Mesendoderm (in vitro differentiated cells): ENCODE measurements around the gene PROC.

ENCODE experiments used
- DNase-seq: peaks from one replicate; pipeline ENCODE4 v3.0.0; 2013
- H2AK5ac ChIP-seq: 2 replicates; pipeline ENCODE4 v1.6.1; 2013; ENCODE audit warnings: low read length, inconsistent platforms
- H2BK120ac ChIP-seq: 2 replicates; pipeline ENCODE4 v1.6.1; 2013; ENCODE audit warnings: low read depth, mild to moderate bottlenecking, low read length, moderate library complexity, mixed read lengths
- H2BK15ac ChIP-seq: replicated peaks from 2 replicates; pipeline ENCODE4 v1.6.1; 2013; ENCODE audit warnings: low read depth, mild to moderate bottlenecking, moderate library complexity
- H2BK5ac ChIP-seq: 2 replicates; pipeline ENCODE4 v1.6.1; 2013; ENCODE audit warnings: low read length, inconsistent platforms
- H3K18ac ChIP-seq: 2 replicates; pipeline ENCODE4 v1.6.1; 2013; ENCODE audit warnings: mild to moderate bottlenecking, low read length, mixed read lengths
- H3K23ac ChIP-seq: one replicate; pipeline ENCODE4 v1.6.1; 2013; ENCODE audit warnings: low read length
- H3K27ac ChIP-seq: 2 replicates; pipeline ENCODE4 v1.5.1; 2013; ENCODE audit warnings: low read depth, mild to moderate bottlenecking, inconsistent platforms, low read length, moderate library complexity
- H3K27me3 ChIP-seq: 2 replicates; pipeline ENCODE4 v1.6.1; 2013; ENCODE audit warnings: low read length, control low read depth, mild to moderate bottlenecking, inconsistent platforms; ENCODE audit not compliant: insufficient read depth, poor library complexity
- H3K36me3 ChIP-seq: 2 replicates; pipeline ENCODE4 v1.6.1; 2013; ENCODE audit warnings: low read length, inconsistent platforms; ENCODE audit not compliant: control insufficient read depth, insufficient read depth
- H3K4ac ChIP-seq: one replicate; pipeline ENCODE4 v1.6.1; 2013; ENCODE audit warnings: low read depth, mild to moderate bottlenecking, low read length, moderate library complexity
- H3K4me1 ChIP-seq: 2 replicates; pipeline ENCODE4 v1.6.1; 2013; ENCODE audit warnings: low read depth, low read length, inconsistent platforms; ENCODE audit not compliant: control insufficient read depth
- H3K4me2 ChIP-seq: 2 replicates; pipeline ENCODE4 v1.6.1; 2013; ENCODE audit warnings: low read length
- H3K4me3 ChIP-seq: 2 replicates; pipeline ENCODE4 v1.5.1; 2013; ENCODE audit warnings: mild to moderate bottlenecking, low read length
- H3K56ac ChIP-seq: one replicate; pipeline ENCODE4 v1.6.1; 2013; ENCODE audit warnings: low read length
- H3K79me1 ChIP-seq: 2 replicates; pipeline ENCODE4 v1.6.1; 2013; ENCODE audit warnings: low read length, inconsistent platforms
- H3K79me2 ChIP-seq: 2 replicates; pipeline ENCODE4 v1.6.1; 2013; ENCODE audit warnings: mild to moderate bottlenecking, low read length; ENCODE audit not compliant: control insufficient read depth, insufficient read depth
- H3K9ac ChIP-seq: 2 replicates; pipeline ENCODE4 v1.6.1; 2013; ENCODE audit warnings: low read length, inconsistent platforms
- H4K5ac ChIP-seq: one replicate; pipeline ENCODE4 v1.6.1; 2013; ENCODE audit warnings: low read length
- H4K8ac ChIP-seq: one replicate; pipeline ENCODE4 v1.6.1; 2013; ENCODE audit warnings: low read depth, mild to moderate bottlenecking, control low read depth, low read length, moderate library complexity
- WGBS: extraction: QIAGEN DNeasy Blood & Tissue Kit; methylation state at CpG from one replicate; pipeline ENCODE4 v1.1.7; 2013; ENCODE audit warnings: low lambda C conversion rate, missing lambda C conversion rate; ENCODE audit not compliant: insufficient coverage; ENCODE audit errors: extremely low coverage; 5-methylcytosine and 5-hydroxymethylcytosine counted together

Gene PROC

DNA sequence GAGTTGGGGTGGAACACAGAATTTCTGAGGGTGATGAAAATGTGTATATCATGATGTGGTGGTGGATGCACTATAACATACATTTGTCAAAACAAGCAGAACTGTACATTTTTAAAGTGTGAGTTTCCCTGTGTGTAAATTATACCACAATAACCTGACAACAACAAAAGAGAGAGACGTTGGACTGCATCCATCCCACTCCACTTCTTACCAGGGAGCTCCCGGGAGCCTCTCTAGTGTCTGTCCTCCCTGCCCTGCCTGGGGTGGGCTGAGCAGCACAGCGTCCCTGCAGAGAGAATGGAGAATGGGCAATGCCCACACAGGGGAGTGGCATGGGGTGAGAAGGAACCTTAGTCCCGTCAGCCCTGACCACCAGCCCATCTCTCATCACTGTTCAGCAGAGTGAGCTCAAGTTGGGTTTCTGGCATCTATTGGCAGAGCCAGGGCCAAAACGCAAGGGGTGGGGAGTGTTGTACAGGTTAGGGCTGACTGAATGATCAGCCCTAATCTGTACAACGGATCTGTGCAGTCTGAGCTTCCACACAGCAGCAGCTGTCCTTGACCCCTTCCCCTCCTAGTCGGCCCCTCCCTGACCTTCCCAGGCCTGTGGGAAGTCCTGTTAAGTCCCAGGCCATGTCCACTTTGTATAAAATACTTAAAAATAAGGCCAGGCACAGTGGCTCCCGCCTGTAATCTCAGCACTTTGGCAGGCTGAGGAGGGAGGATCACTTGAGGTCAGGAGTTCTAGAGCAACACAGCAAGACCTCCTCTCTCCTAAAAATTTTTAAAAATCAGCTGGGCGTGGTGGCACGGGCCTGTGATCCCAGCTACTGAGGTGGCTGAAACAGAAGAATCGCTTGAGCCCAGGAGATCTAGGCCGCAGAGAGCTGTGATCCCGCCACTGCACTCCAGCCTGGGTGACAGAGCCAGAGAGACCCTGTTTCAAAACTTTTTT is 3.3 kb upstream of the PROC start:
- no peak overlapping the region for H3K23ac ChIP-seq
- WGBS = no CpG with 5 or more reads among the region's 13 CpGs

DNA sequence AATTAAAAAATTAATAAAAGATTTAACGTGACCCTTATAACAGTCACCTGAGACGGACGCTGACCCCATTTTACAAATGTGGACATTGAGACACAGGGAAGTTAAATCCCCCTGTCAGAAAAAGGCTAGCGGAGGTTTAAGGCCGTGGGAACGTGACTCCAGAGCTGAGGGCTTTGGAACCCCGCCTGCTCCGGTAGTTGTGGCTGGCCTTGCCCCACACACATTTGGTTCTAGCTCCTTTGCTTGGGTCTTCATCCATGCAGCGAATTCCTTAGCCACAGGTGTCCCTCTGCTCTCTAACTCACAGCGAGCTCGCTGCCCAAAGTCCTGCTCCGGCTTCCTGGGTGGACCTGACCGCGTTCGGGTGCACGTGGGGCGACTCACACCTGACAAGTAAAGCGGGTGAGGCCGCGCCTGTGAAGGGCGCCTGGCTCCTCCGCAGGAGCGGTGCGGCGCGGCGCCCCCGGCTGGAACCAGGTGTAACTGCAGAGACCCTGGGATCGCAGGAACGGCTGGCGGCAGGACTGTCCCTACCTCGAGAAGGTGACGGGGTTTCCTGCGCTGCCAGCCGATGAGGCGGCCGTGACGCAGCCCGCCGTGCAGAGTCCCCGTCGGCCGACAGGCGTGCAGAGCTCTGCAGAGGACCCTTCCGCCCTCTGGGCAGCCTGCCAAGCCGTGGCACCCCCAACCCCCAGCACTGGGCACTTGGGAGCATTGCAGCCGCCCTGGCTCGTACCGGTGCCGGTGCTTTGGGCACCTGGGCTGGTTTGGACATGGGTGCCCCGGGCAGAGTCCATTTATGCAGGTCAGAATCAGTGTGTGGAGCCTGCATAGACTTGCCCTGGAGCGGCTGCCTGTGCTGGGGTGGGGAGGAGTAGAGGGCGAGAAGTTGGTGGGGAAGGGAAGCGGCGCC is 2.4 kb upstream of the PROC start:
- Histone ChIP-seq H2BK15ac (no peak overlapping the region), H4K5ac (no peak overlapping the region), H3K36me3 (no peaks in the 10 kb centered on the region), H2BK5ac (no peak overlapping the region), H3K79me2 (no peaks in the 10 kb centered on the region), H3K23ac (peak overlapping the region; percentile 34), H3K4me3 (no peak overlapping the region), H4K8ac (no peak overlapping the region), H3K79me1 (no peaks in the 10 kb centered on the region), H3K18ac (no peak overlapping the region), H3K27me3 (no peaks in the 10 kb centered on the region), H2AK5ac (no peak overlapping the region), H2BK120ac (no peak overlapping the region), H3K4me1 (no peaks in the 10 kb centered on the region), H3K9ac (peak overlapping the region; percentile 51), H3K27ac (no peak overlapping the region), H3K4ac (no peak overlapping the region), H3K56ac (peak overlapping the region; percentile 72), H3K4me2 (peak overlapping the region; percentile 79)
- WGBS = no CpG with 5 or more reads among the region's 55 CpGs
- DNase-seq = peak; percentile 91

More for the DNA sequence above, 3.3 kb upstream of the PROC start:
- Histone ChIP-seq H3K9ac (no peak overlapping the region), H3K27ac (no peak overlapping the region), H3K18ac (no peak overlapping the region), H3K4me1 (no peaks in the 10 kb centered on the region), H4K8ac (no peak overlapping the region), H3K36me3 (no peaks in the 10 kb centered on the region), H2AK5ac (no peak overlapping the region), H3K4me2 (no peak overlapping the region), H3K56ac (no peak overlapping the region), H3K79me1 (no peaks in the 10 kb centered on the region), H2BK120ac (no peak overlapping the region), H3K4me3 (no peak overlapping the region), H2BK5ac (no peak overlapping the region), H4K5ac (no peak overlapping the region), H3K4ac (no peak overlapping the region), H3K27me3 (no peaks in the 10 kb centered on the region), H3K79me2 (no peaks in the 10 kb centered on the region), H2BK15ac (no peak overlapping the region)
- no peak for DNase-seq

DNA sequence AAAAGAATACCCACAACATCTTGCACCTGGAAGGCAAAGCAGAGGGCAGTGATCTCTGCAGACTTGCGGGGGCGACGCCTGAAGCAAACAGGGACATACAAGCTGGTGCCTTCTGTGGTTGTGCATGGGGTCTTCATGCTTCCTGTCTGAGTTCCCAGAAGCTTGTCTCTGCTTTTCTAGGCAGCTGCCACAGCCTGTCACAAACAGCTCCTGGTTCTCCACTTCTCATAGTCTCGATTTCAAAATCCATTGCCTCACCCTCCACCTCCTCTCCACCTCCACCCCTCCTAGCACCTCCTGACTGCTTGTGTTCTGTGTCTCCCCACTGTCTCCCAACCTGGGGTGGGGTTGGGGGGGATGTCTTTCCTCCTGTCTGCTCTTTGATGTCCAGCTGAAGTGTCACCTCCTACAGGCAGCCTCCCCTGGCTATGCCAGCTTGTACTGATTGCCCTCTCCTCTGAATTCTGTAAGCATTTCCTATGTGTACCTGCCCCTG is 1.7 kb upstream of the PROC start:
- Histone ChIP-seq H3K4me2 (no peak overlapping the region), H3K4me3 (no peak overlapping the region), H3K79me1 (no peaks in the 10 kb centered on the region), H3K27ac (no peak overlapping the region), H3K27me3 (no peaks in the 10 kb centered on the region), H3K36me3 (no peaks in the 10 kb centered on the region), H3K4me1 (no peaks in the 10 kb centered on the region), H2BK5ac (no peak overlapping the region), H2BK15ac (no peak overlapping the region), H4K5ac (no peak overlapping the region), H3K23ac (peak overlapping the region; percentile 34), H3K18ac (no peak overlapping the region), H3K9ac (no peak overlapping the region), H2BK120ac (no peak overlapping the region), H4K8ac (no peak overlapping the region), H3K79me2 (no peaks in the 10 kb centered on the region), H3K4ac (no peak overlapping the region), H3K56ac (peak overlapping the region; percentile 72), H2AK5ac (no peak overlapping the region)
- DNase-seq = no peak
- WGBS = no CpG with 5 or more reads among the region's 4 CpGs

DNA sequence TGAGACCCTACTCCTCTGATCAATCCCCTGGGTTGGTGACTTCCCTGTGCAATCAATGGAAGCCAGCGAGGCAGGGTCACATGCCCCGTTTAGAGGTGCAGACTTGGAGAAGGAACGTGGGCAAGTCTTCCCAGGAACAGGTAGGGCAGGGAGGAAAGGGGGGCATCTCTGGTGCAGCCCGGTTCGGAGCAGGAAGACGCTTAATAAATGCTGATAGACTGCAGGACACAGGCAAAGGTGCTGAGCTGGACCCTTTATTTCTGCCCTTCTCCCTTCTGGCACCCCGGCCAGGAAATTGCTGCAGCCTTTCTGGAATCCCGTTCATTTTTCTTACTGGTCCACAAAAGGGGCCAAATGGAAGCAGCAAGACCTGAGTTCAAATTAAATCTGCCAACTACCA is 821 bp upstream of the PROC start:
- Histone ChIP-seq H3K4me3 (no peak overlapping the region), H2BK15ac (no peak overlapping the region), H2AK5ac (no peak overlapping the region), H3K23ac (peak overlapping the region; percentile 91), H3K79me1 (no peaks in the 10 kb centered on the region), H3K36me3 (no peaks in the 10 kb centered on the region), H3K27ac (no peak overlapping the region), H2BK120ac (no peak overlapping the region), H3K56ac (no peak overlapping the region), H3K4me1 (no peaks in the 10 kb centered on the region), H3K4ac (no peak overlapping the region), H3K27me3 (no peaks in the 10 kb centered on the region), H4K8ac (no peak overlapping the region), H3K4me2 (no peak overlapping the region), H4K5ac (no peak overlapping the region), H3K79me2 (no peaks in the 10 kb centered on the region), H3K9ac (no peak overlapping the region), H3K18ac (no peak overlapping the region), H2BK5ac (no peak overlapping the region)
- no peak for DNase-seq
- WGBS = no CpG with 5 or more reads among the region's 8 CpGs

DNA sequence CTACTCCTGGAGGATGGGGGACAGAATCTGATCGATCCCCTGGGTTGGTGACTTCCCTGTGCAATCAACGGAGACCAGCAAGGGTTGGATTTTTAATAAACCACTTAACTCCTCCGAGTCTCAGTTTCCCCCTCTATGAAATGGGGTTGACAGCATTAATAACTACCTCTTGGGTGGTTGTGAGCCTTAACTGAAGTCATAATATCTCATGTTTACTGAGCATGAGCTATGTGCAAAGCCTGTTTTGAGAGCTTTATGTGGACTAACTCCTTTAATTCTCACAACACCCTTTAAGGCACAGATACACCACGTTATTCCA is 844 bp downstream of the PROC start:
- Histone ChIP-seq H3K27ac (no peak overlapping the region), H3K9ac (no peak overlapping the region), H3K4me3 (no peak overlapping the region), H2BK120ac (no peak overlapping the region), H2BK15ac (no peak overlapping the region), H3K79me2 (no peaks in the 10 kb centered on the region), H3K4me1 (no peaks in the 10 kb centered on the region), H3K27me3 (no peaks in the 10 kb centered on the region), H4K8ac (no peak overlapping the region), H3K56ac (no peak overlapping the region), H3K4ac (no peak overlapping the region), H2AK5ac (no peak overlapping the region), H3K23ac (no peak overlapping the region), H3K36me3 (no peaks in the 10 kb centered on the region), H3K79me1 (no peaks in the 10 kb centered on the region), H3K18ac (no peak overlapping the region), H3K4me2 (no peak overlapping the region), H4K5ac (no peak overlapping the region), H2BK5ac (no peak overlapping the region)
- WGBS = no CpG with 5 or more reads among the region's 4 CpGs
- no peak for DNase-seq
